ENCODE measurements around the gene IGSF11. TPM values are rescaled to one million over a fixed set of nuclear protein-coding genes. Genes with fewer than 3 reads are reported as not detected.

The IGSF11 gene
- total RNA-seq (not detected in 2 replicates), polyA plus RNA-seq (0.30 TPM in 1 of 2 replicates, not detected in the other), polyA minus RNA-seq (0.07 TPM in 1 of 2 replicates, not detected in the other)
- 0.26 TPM for total RNA-seq (2013)

- Histone ChIP-seq H3K9ac (ENCODE audit: low read length) (peak within 1 kb of the TSS; percentile 49), H3K4me2 (replicated peaks; ENCODE audit: low read depth, low read length, poor library complexity, severe bottlenecking) (peak within 1 kb of the TSS; percentile 80), H3K4me3 (ENCODE audit: control extremely low read depth in 1 of 5, extremely low read depth in 1 of 5, insufficient read depth in 1 of 5, low read depth in 2 of 5, low read length in 4 of 5) (peak within 1 kb of the TSS in 4 of 5 experiments; percentile 37 to 54 (median 48)), H3K4me1 (ENCODE audit: control insufficient read depth in 2 of 2, insufficient read depth in 2 of 2, low read length in 2 of 2) (peaks cover 4 to 6% of the 10 kb centered on the region in 2 donors), H3K27ac (ENCODE audit: low read length in 2 of 2) (no peak within 1 kb of the TSS), H3K27me3 (replicated peaks in 1 of 4; ENCODE audit: control extremely low read depth in 1 of 4, control insufficient read depth in 3 of 4, insufficient read depth in 4 of 4, low read length in 3 of 4) (peaks cover 0 to 34% (median 18%) of the 10 kb centered on the region in 4 experiments), H3K79me2 (ENCODE audit: control insufficient read depth, insufficient read depth, low read length) (no peaks in the 10 kb centered on the region), H4K20me1 (ENCODE audit: control insufficient read depth, insufficient read depth, low read length, poor library complexity, severe bottlenecking) (no peaks in the 10 kb centered on the region), H2AFZ (ENCODE audit: insufficient read depth, low read depth, low read length, poor library complexity, severe bottlenecking) (peak within 1 kb of the TSS; percentile 72), H3K9me3 (ENCODE audit: control extremely low read depth in 1 of 3, control insufficient read depth in 2 of 3, insufficient read depth in 1 of 3, low read length in 2 of 3) (peaks cover 0 to 2% (median 0%) of the 10 kb centered on the region in 3 donors), H3K36me3 (replicated peaks in 1 of 2; ENCODE audit: control extremely low read depth in 1 of 2, control insufficient read depth in 1 of 2, extremely low read depth in 1 of 2, insufficient read depth in 2 of 2, low read length in 1 of 2) (no peaks in the 10 kb centered on the region)
- TF ChIP-seq CTCF (IDR thresholded peaks at IDR 0.05) (peak; percentile 47), EZH2 (IDR thresholded peaks at IDR 0.05; ENCODE audit: borderline replicate concordance, insufficient read depth, low read depth, low read length, poor library complexity, severe bottlenecking) (no peak)
- CTCF ChIA-PET, result interaction anchor here (1.3 to 5.2 kb wide), 2 partner anchors 152 to 207 kb away, joined by 6 to 39 read pairs; no protein-coding TSS in a partner anchor
- Mint-ChIP-seq H3K4me3 (peak within 1 kb of the TSS; percentile 82), H3K27me3 (peaks cover 50% of the 10 kb centered on the region), H3K27ac (no peak within 1 kb of the TSS), H3K9me3 (ENCODE audit: insufficient read depth) (no peaks in the 10 kb centered on the region), H3K4me1 (peaks cover 11% of the 10 kb centered on the region)
- POLR2A ChIA-PET, result no interaction called here
- ATAC-seq (ENCODE audit: low read depth) (peak; percentile 82), DNase-seq (peak; percentile 60)
- WGBS (ENCODE audit: insufficient coverage), result under 1% methylated on average over 80 of the region's 80 CpGs
- intact Hi-C loops (cut with micrococcal nuclease), result loop anchor here (5.0 to 10.0 kb wide), 2 partner anchors 152 to 210 kb away; partner anchors contain the start of gene B4GALT4
Measured at GRCh38 chr3:119034256-119035013, at the start of gene IGSF11. Gene IGSF11 (minus strand): TSS chr3:119034846. CDS start chr3:119034582, 264 bp downstream.

- Mint-ChIP-seq H3K4me1 (no peaks in the 10 kb centered on the region), H3K9me3 (ENCODE audit: insufficient read depth) (peaks cover 2% of the 10 kb centered on the region), H3K27me3 (peaks cover 4% of the 10 kb centered on the region), H3K27ac (no peak overlapping the region), H3K4me3 (no peak overlapping the region)
- no peaks in the 10 kb centered on the region for H3K27me3 ChIP-seq (replicated peaks in 1 of 4; ENCODE audit: control extremely low read depth in 1 of 4, control insufficient read depth in 3 of 4, insufficient read depth in 4 of 4, low read length in 3 of 4)
- no peak overlapping the region for H3K27ac ChIP-seq (ENCODE audit: low read length in 2 of 2)
- H3K9ac ChIP-seq (ENCODE audit: low read length), result no peak overlapping the region
- DNase-seq, result no peak
- no peak overlapping the region for H3K4me3 ChIP-seq (ENCODE audit: control extremely low read depth in 1 of 5, extremely low read depth in 1 of 5, insufficient read depth in 1 of 5, low read depth in 2 of 5, low read length in 4 of 5)
- H4K20me1 ChIP-seq (ENCODE audit: control insufficient read depth, insufficient read depth, low read length, poor library complexity, severe bottlenecking), result no peaks in the 10 kb centered on the region
- WGBS (ENCODE audit: insufficient coverage), result no CpG with 5 or more reads among the region's 1 CpG
- no peak for ATAC-seq (ENCODE audit: low read depth)
- CTCF ChIA-PET, result no interaction called here
- no peaks in the 10 kb centered on the region for H3K9me3 ChIP-seq (ENCODE audit: control extremely low read depth in 1 of 3, control insufficient read depth in 2 of 3, insufficient read depth in 1 of 3, low read length in 2 of 3)
- H3K4me2 ChIP-seq (replicated peaks; ENCODE audit: low read depth, low read length, poor library complexity, severe bottlenecking), result no peak overlapping the region
- TF ChIP-seq CTCF (IDR thresholded peaks at IDR 0.05) (no peak), EZH2 (IDR thresholded peaks at IDR 0.05; ENCODE audit: borderline replicate concordance, insufficient read depth, low read depth, low read length, poor library complexity, severe bottlenecking) (no peak)
- H3K36me3 ChIP-seq (replicated peaks in 1 of 2; ENCODE audit: control extremely low read depth in 1 of 2, control insufficient read depth in 1 of 2, extremely low read depth in 1 of 2, insufficient read depth in 2 of 2, low read length in 1 of 2), result no peaks in the 10 kb centered on the region
- H2AFZ ChIP-seq (ENCODE audit: insufficient read depth, low read depth, low read length, poor library complexity, severe bottlenecking), result no peak overlapping the region
- POLR2A ChIA-PET, result no interaction called here
- H3K79me2 ChIP-seq (ENCODE audit: control insufficient read depth, insufficient read depth, low read length), result no peaks in the 10 kb centered on the region
- intact Hi-C loops (cut with micrococcal nuclease), result no loop called here
- H3K4me1 ChIP-seq (ENCODE audit: control insufficient read depth in 2 of 2, insufficient read depth in 2 of 2, low read length in 2 of 2), result no peaks in the 10 kb centered on the region
Measured at GRCh38 chr3:119080364-119080763, 45.7 kb upstream of the IGSF11 start.
